ENCODE data around the gene GP5.

DNA sequence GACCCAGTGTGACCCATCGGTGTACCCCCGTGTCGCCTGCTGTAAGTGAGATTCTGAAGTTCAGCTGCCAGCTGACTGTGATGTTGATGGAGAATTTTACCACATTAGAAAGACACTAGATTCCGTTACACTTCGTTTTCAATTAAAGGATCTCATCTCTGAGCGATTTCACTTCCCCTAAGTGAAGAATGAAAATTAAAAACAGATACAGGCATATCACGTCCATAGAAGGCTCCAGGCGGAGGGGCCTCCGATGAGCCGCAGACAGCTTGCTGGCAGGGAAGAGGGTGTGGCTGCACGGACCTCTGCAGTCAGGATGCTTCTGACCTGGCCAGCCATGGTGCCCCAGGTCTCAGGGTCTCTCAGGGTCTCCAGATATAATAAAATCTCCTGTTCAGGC is 41.4 kb downstream of the GP5 start:
- TF ChIP-seq, protein P1, sequence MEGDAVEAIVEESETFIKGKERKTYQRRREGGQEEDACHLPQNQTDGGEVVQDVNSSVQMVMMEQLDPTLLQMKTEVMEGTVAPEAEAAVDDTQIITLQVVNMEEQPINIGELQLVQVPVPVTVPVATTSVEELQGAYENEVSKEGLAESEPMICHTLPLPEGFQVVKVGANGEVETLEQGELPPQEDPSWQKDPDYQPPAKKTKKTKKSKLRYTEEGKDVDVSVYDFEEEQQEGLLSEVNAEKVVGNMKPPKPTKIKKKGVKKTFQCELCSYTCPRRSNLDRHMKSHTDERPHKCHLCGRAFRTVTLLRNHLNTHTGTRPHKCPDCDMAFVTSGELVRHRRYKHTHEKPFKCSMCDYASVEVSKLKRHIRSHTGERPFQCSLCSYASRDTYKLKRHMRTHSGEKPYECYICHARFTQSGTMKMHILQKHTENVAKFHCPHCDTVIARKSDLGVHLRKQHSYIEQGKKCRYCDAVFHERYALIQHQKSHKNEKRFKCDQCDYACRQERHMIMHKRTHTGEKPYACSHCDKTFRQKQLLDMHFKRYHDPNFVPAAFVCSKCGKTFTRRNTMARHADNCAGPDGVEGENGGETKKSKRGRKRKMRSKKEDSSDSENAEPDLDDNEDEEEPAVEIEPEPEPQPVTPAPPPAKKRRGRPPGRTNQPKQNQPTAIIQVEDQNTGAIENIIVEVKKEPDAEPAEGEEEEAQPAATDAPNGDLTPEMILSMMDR (IDR thresholded peaks at IDR 0.05) = no peak
- no peak for TF ChIP-seq POLR2A (IDR thresholded peaks at IDR 0.05)
- TF ChIP-seq POLR2AphosphoS5 (IDR thresholded peaks at IDR 0.05) = no peak

All from breast epithelium (tissue), 3 donors.